ENCODE data around the gene GIMAP8.

- TF ChIP-seq CTCF (IDR thresholded peaks at IDR 0.05; ENCODE audit: low read length) (no peak), EZH2 (IDR thresholded peaks at IDR 0.05; ENCODE audit: borderline replicate concordance, low read length) (no peak)
Measured at GRCh38 chr7:150420242-150420641, 30.2 kb upstream of the GIMAP8 start.

Measured in OCI-LY1 (cell line).